NCI-H526 (cell line): Measurements from ENCODE around the gene SNRPB2.

Experiments used
- DNase-seq, 2 experiments: peaks; one replicate each; lab custom pipeline; 2025; lab: John Stamatoyannopoulos, UW

The SNRPB2 gene

GRCh38 chr20:16732506-16733152, 2.8 kb downstream of the SNRPB2 start:
- DNase-seq: no peak

- no peak for DNase-seq
These were observed 10.7 kb downstream of the SNRPB2 start for GRCh38 chr20:16740365-16741072.

GRCh38 chr20:16744178-16744807, 14.5 kb downstream of the SNRPB2 start:
- no peak for DNase-seq

- DNase-seq: no peak
These were observed 15.4 kb downstream of the SNRPB2 start for GRCh38 chr20:16745204-16745603.

GRCh38 chr20:16747291-16747811, 17.5 kb downstream of the SNRPB2 start:
- DNase-seq: no peak

GRCh38 chr20:16748308-16748900, 18.6 kb downstream of the SNRPB2 start, which contains the start of gene OTOR:
OTOR (plus strand) TSS chr20:16748358; CDS start chr20:16748402, 44 bp downstream.
- DNase-seq: no peak

- no peak for DNase-seq
These were observed 19.7 kb downstream of the SNRPB2 start for GRCh38 chr20:16749573-16749972.

- no peak for DNase-seq
These were observed 22.3 kb downstream of the SNRPB2 start for GRCh38 chr20:16752082-16752481.

- DNase-seq: no peak
These were observed 23.1 kb downstream of the SNRPB2 start for GRCh38 chr20:16752901-16753300.

GRCh38 chr20:16758454-16759180, 28.8 kb downstream of the SNRPB2 start:
- no peak for DNase-seq

GRCh38 chr20:16759181-16759563, 29.3 kb downstream of the SNRPB2 start:
- no peak for DNase-seq

GRCh38 chr20:16760431-16761304, 30.8 kb downstream of the SNRPB2 start:
- DNase-seq: no peak

GRCh38 chr20:16761305-16761829, 31.5 kb downstream of the SNRPB2 start:
- peak; percentile 41 to 80 for DNase-seq

- no peak for DNase-seq
These were observed 34.7 kb downstream of the SNRPB2 start for GRCh38 chr20:16764560-16764959.

- no peak for DNase-seq
These were observed 41.4 kb downstream of the SNRPB2 start for GRCh38 chr20:16771213-16771612.

- no peak for DNase-seq
These were observed 46.1 kb downstream of the SNRPB2 start for GRCh38 chr20:16775961-16776360.

GRCh38 chr20:16777126-16777525, 47.3 kb downstream of the SNRPB2 start:
- no peak for DNase-seq

- DNase-seq: no peak
These were observed 48.3 kb downstream of the SNRPB2 start for GRCh38 chr20:16778159-16778558.

- DNase-seq: no peak
These were observed 51.7 kb downstream of the SNRPB2 start for GRCh38 chr20:16781496-16781895.

GRCh38 chr20:16785226-16785625, 55.4 kb downstream of the SNRPB2 start:
- DNase-seq: no peak
